Body of pancreas (tissue), 4 donors: ENCODE measurements around the gene PGC. TPM values are rescaled to one million over a fixed set of nuclear protein-coding genes. Genes with fewer than 3 reads are reported as not detected.

Source experiments
- ATAC-seq: fragments of 150-250 bp; one replicate; pipeline ENCODE4 v1.9.1; 2016
- DNase-seq, 4 donors: peaks; one replicate each; pipeline ENCODE4 v3.0.0-alpha.2; 2019
- H3K27ac ChIP-seq, 4 donors: fragments of 200-600 bp; sonication (generic); 1 replicate in 3 of 4; 2 replicates in 1 of 4; pipeline versions ENCODE4 v1.5.1 to v1.6.1; 2016 to 2019; ENCODE audit warnings: mild to moderate bottlenecking in 1 of 4, mixed read lengths in 1 of 4, moderate library complexity in 1 of 4
- H3K27me3 ChIP-seq, 2 donors: fragments of 200-600 bp; sonication (generic); one replicate each; pipeline ENCODE4 v1.6.0; 2016; ENCODE audit warnings: mild to moderate bottlenecking in 1 of 2
- H3K36me3 ChIP-seq, 2 donors: fragments of 200-600 bp; sonication (generic); replicated peaks in 1 of 2; 2 replicates each; pipeline ENCODE4 v1.5.1; 2016; ENCODE audit warnings: low read depth in 2 of 2; ENCODE audit not compliant: insufficient read depth in 1 of 2
- H3K4me1 ChIP-seq: fragments of 200-600 bp; sonication (generic); one replicate; pipeline ENCODE4 v1.6.0; 2016
- H3K4me3 ChIP-seq, 2 donors: fragments of 200-600 bp; sonication (generic); 1 replicate in 1 of 2; 2 replicates in 1 of 2; pipeline ENCODE4 v1.5.1; 2016 to 2019
- H3K9me3 ChIP-seq, 3 donors: fragments of 200-600 bp; sonication (generic); 1 replicate in 2 of 3; 2 replicates in 1 of 3; pipeline ENCODE4 v1.5.1; 2016
- POLR2A ChIP-seq, 3 donors: fragments of 450-650 bp; IDR thresholded peaks; one replicate each; pipeline ENCODE4 v1.6.1; 2016; ENCODE audit warnings: antibody characterized with exemption in 3 of 3, mild to moderate bottlenecking in 2 of 3
- WGBS, 2 donors: methylation state at CpG; one replicate each; pipeline ENCODE4 v1.1.5; 2017; 5-methylcytosine and 5-hydroxymethylcytosine counted together
- intact Hi-C: fragments of 100-400 bp; cut with DNase I; formaldehyde crosslinking; loops from one replicate; pipeline ENCODE4 v1.15.1; 2023
- total RNA-seq, 2 donors: library from RNA; depleted of rRNA; stranded (reverse); fragments of >200 nt; gene quantifications; one replicate each; pipeline ENCODE4 v1.1.0, GENCODE V29; 2016
- TF ChIP-seq, protein P1 (sequence below), 7 experiments: fragments of 450-650 bp in 4 of 7; fragments of 200-600 bp in 3 of 7; sonication (generic) in 3 of 7; IDR thresholded peaks; one replicate each; pipeline ENCODE4 v1.5.1; 2016 to 2019; ENCODE audit warnings: antibody characterized with exemption in 7 of 7

Gene PGC
- total RNA-seq, 2 donors from 2014 or later: 48.8 to 91.1 TPM

DNA sequence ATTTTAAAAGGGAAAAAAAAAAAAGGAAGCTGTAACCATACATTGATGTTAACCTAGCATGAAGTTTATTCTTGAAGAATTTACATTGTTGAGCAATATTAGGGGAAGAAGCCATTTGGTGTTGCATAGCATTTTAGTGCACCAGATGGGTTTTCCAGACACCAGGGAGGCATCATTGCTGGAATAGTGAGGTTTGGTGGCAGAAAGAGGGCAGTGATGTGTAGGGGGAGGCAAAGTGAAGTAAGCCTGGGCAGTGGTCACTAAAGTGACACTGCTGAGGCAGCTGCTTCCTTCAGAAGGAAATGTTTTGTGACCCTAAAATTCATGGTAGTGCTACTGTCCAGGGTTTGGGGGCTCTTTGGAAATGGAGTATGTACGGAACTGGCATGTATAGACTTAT, 42.8 kb upstream of the PGC start:
- peaks cover 0 to 6% of the 10 kb centered on the region in 2 donors for H3K36me3 ChIP-seq

DNA sequence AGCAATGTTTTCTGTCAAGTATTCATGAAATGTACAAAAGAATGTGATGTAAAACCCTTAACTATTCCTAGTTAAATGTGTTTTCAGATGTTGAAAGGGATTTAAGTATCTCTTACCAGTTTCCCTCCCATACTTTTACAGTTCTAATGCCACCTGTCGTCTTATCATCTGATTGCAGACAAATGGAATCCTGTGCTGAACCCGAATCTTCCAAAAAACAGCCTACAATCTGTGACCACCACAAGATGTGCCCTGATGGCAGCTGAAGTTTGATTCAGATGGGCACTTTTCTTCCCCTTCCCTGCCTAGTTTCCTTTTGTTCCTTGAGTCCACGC, 42.2 kb upstream of the PGC start:
- Histone ChIP-seq H3K9me3 (no peaks in the 10 kb centered on the region), H3K4me3 (no peak overlapping the region), H3K27me3 (no peaks in the 10 kb centered on the region), H3K36me3 (peaks cover 0 to 6% of the 10 kb centered on the region in 2 donors), H3K27ac (no peak overlapping the region), H3K4me1 (peaks cover 33% of the 10 kb centered on the region)
- WGBS, 2 donors: 53 to 69% methylated on average over 3 of the region's 3 CpGs
- intact Hi-C loops: no loop called here
- TF ChIP-seq, protein P1, sequence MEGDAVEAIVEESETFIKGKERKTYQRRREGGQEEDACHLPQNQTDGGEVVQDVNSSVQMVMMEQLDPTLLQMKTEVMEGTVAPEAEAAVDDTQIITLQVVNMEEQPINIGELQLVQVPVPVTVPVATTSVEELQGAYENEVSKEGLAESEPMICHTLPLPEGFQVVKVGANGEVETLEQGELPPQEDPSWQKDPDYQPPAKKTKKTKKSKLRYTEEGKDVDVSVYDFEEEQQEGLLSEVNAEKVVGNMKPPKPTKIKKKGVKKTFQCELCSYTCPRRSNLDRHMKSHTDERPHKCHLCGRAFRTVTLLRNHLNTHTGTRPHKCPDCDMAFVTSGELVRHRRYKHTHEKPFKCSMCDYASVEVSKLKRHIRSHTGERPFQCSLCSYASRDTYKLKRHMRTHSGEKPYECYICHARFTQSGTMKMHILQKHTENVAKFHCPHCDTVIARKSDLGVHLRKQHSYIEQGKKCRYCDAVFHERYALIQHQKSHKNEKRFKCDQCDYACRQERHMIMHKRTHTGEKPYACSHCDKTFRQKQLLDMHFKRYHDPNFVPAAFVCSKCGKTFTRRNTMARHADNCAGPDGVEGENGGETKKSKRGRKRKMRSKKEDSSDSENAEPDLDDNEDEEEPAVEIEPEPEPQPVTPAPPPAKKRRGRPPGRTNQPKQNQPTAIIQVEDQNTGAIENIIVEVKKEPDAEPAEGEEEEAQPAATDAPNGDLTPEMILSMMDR (IDR thresholded peaks at IDR 0.05): no peak
- TF ChIP-seq POLR2A (IDR thresholded peaks at IDR 0.05): no peak
- no peak for ATAC-seq
- no peak for DNase-seq

More for the DNA sequence above, 42.8 kb upstream of the PGC start:
- ATAC-seq (no peak), DNase-seq (no peak)
- intact Hi-C loops: loop anchor here (5.0 kb wide), 1 partner anchor 252 kb away; no protein-coding TSS in a partner anchor
- H3K4me1 ChIP-seq: peaks cover 26% of the 10 kb centered on the region
- no peaks in the 10 kb centered on the region for H3K27me3 ChIP-seq
- H3K4me3 ChIP-seq: no peak overlapping the region
- TF ChIP-seq, protein P1 (IDR thresholded peaks at IDR 0.05): no peak
- no peak for TF ChIP-seq POLR2A (IDR thresholded peaks at IDR 0.05)
- WGBS, 2 donors: 79 to 96% methylated on average over 1 of the region's 1 CpG
- no peak overlapping the region for H3K27ac ChIP-seq
- H3K9me3 ChIP-seq: no peaks in the 10 kb centered on the region

DNA sequence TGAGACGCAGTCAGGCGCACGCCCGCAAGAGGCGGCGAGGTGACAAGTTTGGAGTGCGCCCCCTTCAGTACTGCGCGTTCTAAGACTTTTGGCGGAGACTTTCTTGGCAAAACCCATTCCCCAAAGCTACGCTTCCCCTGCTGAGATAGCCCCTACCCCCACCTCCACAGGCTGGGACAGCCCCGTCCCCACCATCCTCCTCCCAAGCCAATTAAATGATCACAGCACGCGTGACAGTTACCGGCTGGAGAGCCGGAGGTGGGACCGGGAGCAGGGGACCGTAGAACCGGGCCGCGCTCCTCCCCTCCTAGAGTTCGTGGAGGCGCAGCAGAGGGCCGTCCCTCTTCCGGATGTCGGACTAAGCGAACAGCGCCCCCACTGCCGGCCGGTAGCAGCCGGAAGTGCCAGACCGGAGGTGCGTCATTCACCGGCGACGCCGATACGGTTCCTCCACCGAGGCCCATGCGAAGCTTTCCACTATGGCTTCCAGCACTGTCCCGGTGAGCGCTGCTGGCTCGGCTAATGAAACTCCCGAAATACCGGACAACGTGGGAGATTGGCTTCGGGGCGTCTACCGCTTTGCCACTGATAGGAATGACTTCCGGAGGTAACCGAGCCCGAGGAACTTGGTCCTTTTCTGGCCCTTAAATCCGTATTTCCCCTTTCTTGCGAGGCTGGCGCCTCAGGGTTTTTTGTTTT, 40.2 kb upstream of the PGC start, which contains the start of gene TOMM6:
Gene TOMM6, plus strand, starts transcription at position 476 of the 699 bp plus-strand sequence. Its CDS starts 4 bp downstream, at position 480.
- TF ChIP-seq POLR2A (IDR thresholded peaks at IDR 0.05): peak; percentile 72 to 94 (median 86)
- TF ChIP-seq, protein P1 (IDR thresholded peaks at IDR 0.05): peak; percentile 80 to 99 (median 98)
- peaks cover 48% of the 10 kb centered on the region for H3K4me1 ChIP-seq
- intact Hi-C loops: no loop called here
- no peaks in the 10 kb centered on the region for H3K27me3 ChIP-seq
- 0% methylated on average over 28 to 53 of the region's 55 CpGs for WGBS, 2 donors
- peak within 1 kb of the TSS; percentile 75 to 93 (median 92) for H3K27ac ChIP-seq
- peak within 1 kb of the TSS; percentile 46 to 66 for H3K4me3 ChIP-seq
- DNase-seq: peak; percentile 95 to 96 (median 96)
- H3K9me3 ChIP-seq: no peaks in the 10 kb centered on the region
- ATAC-seq: peak; percentile 89
- peaks cover 0 to 6% of the 10 kb centered on the region in 2 donors for H3K36me3 ChIP-seq

DNA sequence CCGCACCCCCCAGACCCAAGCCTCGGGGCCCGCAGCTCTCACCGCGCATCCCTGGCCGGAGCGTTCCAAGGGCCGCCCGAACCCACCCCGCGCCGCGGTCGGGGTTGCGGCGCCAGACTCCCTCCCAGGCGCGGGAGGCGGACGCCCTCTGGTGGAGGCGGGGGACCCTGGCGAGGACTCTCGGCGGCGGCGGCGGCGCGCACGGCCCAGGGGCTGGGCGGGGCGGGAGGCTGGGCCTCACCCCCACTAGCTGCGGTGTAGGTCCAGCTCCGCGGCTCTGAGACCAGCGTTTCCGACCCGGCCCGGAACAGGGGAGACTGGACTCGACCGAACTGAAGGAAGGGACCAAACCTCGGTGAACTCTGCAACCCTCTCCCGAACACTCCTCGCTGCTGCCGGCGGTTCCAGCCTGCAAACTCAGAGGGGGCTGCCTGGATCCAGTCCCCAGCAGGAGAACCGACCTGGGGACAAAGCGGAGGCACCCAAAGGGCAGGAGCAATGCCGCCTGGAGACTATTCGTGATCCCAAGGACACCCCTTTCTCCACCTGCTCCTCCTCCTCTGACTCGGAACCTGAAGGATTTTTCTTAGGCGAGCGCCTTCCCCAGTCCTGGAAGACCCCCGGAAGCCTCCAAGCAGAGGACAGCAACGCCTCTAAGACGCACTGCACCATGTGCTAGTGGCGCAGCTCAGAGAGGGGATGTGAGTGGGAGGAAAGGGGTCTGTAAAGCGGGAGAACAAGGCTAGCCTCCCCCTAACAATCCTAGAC, 39.4 kb upstream of the PGC start:
- peak overlapping the region; percentile 44 to 66 for H3K4me3 ChIP-seq
- peak; percentile 85 to 89 (median 86) for DNase-seq
- intact Hi-C loops: no loop called here
- H3K27me3 ChIP-seq: no peaks in the 10 kb centered on the region
- H3K27ac ChIP-seq: peak overlapping the region; percentile 75 to 93 (median 92)
- peaks cover 53% of the 10 kb centered on the region for H3K4me1 ChIP-seq
- H3K36me3 ChIP-seq: peaks cover 0 to 4% of the 10 kb centered on the region in 2 donors
- TF ChIP-seq, protein P1 (IDR thresholded peaks at IDR 0.05): peak; percentile 52 to 96 (median 92)
- no peak for TF ChIP-seq POLR2A (IDR thresholded peaks at IDR 0.05)
- ATAC-seq: peak; percentile 85
- no peaks in the 10 kb centered on the region for H3K9me3 ChIP-seq
- 0% methylated on average over 1 to 58 of the region's 58 CpGs for WGBS, 2 donors
